Measurements from ENCODE around the gene HTR4. TPM values are rescaled to one million over a fixed set of nuclear protein-coding genes. Genes with fewer than 3 reads are reported as not detected.

Gene HTR4
- total and polyA plus RNA-seq, 7 donors, result 0.60 to 16.1 (median 3.1) TPM

DNA sequence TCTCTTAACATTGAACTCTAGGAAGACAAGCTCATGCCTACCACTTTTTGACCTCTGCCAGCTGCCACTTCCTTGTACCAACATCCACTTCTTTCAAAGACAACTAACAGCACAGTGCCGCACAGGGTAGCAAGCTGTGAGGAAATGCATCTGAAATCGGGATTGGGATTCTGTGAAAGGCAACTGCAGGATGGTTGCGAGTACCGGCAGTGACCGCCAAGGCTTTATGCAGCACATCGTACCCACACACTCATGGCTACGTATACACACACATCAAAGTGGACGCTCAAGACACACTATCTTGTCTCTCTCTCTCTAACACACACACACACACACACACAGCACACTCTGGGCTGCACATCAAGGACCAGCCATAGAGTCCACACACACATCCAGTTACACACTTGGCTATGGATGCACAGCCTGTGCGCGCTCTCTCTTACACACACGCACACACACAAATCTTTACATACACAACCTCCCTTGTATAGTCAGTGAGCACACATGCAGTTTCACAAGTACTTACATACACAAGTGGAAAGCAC lies 964 bp downstream of the HTR4 start:
- DNase-seq, result peak; percentile 54
- WGBS, 2 donors, result 45 to 82% methylated on average over 11 of the region's 11 CpGs
- peak overlapping the region in 3 of 4 donors; percentile 75 to 82 (median 77) for H3K27ac ChIP-seq
- no peak for TF ChIP-seq POLR2AphosphoS5 (IDR thresholded peaks at IDR 0.05)
- TF ChIP-seq, protein P1, sequence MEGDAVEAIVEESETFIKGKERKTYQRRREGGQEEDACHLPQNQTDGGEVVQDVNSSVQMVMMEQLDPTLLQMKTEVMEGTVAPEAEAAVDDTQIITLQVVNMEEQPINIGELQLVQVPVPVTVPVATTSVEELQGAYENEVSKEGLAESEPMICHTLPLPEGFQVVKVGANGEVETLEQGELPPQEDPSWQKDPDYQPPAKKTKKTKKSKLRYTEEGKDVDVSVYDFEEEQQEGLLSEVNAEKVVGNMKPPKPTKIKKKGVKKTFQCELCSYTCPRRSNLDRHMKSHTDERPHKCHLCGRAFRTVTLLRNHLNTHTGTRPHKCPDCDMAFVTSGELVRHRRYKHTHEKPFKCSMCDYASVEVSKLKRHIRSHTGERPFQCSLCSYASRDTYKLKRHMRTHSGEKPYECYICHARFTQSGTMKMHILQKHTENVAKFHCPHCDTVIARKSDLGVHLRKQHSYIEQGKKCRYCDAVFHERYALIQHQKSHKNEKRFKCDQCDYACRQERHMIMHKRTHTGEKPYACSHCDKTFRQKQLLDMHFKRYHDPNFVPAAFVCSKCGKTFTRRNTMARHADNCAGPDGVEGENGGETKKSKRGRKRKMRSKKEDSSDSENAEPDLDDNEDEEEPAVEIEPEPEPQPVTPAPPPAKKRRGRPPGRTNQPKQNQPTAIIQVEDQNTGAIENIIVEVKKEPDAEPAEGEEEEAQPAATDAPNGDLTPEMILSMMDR (IDR thresholded peaks at IDR 0.05), result no peak
- no peak for TF ChIP-seq EP300 (IDR thresholded peaks at IDR 0.05)
- TF ChIP-seq POLR2A (IDR thresholded peaks at IDR 0.05), result no peak
- H3K27me3 ChIP-seq, result peaks cover 0 to 16% (median 0%) of the 10 kb centered on the region in 3 donors
- H3K4me3 ChIP-seq, result peak overlapping the region; percentile 53 to 69 (median 58)
- no peaks in the 10 kb centered on the region for H3K36me3 ChIP-seq
- intact Hi-C loops (cut with DNase I), result loop anchor here (10.0 kb wide), 1 partner anchor 209 kb away; no protein-coding TSS in a partner anchor
- H3K4me1 ChIP-seq, result peaks cover 0 to 15% (median 8%) of the 10 kb centered on the region in 4 donors
- H3K9me3 ChIP-seq, result no peaks in the 10 kb centered on the region

DNA sequence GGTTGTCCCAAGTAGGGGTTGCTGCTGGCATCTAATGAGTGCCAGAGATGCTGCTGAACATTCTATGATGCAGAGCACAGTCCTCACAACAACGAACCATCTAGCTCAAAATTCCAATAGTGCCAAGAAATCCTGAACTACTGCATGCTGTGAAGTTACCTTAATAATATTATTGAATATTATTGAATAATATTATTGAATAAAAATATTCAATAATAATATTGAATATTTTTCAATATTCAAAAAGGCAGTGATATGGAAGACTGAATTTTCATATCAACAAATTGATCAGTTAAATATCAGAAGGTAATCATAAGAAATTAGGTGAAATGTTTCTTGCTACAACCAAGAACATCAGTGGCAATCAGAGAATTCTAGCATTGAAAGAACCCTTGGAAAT lies 2.8 kb downstream of the HTR4 start:
- Histone ChIP-seq H3K36me3 (no peaks in the 10 kb centered on the region), H3K9me3 (no peaks in the 10 kb centered on the region), H3K4me1 (peaks cover 0 to 15% (median 7%) of the 10 kb centered on the region in 4 donors), H3K27me3 (peaks cover 0 to 16% (median 0%) of the 10 kb centered on the region in 3 donors), H3K27ac (peak overlapping the region in 3 of 4 donors; percentile 24 to 36 (median 28)), H3K4me3 (no peak overlapping the region)
- DNase-seq, result no peak
- intact Hi-C loops (cut with DNase I), result loop anchor here (10.0 kb wide), 1 partner anchor 207 kb away; no protein-coding TSS in a partner anchor
- WGBS, 2 donors, result 88% methylated on average over 1 of the region's 1 CpG
- TF ChIP-seq POLR2AphosphoS5 (IDR thresholded peaks at IDR 0.05) (no peak), POLR2A (IDR thresholded peaks at IDR 0.05) (no peak), EP300 (IDR thresholded peaks at IDR 0.05) (no peak)
- TF ChIP-seq, protein P1 (IDR thresholded peaks at IDR 0.05), result no peak

DNA sequence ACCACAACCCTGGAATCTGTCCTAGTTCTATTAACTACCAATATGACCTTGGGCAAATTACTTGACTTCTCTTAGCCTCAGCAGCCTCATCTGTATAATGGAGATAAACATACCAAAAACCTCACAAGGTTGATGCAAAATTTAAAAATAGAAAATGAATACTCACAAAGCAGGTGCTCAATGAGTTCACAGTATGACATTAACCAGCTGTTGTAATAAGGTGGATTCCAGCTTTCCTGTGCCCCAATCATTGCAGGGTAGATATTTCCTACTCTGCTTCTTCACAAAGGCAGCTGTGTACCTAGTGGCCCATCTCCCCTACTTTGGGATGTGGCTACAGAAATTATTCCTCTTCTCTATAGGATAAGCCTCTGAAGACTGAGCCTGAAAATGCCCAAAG lies 8.8 kb downstream of the HTR4 start:
- intact Hi-C loops (cut with DNase I), result no loop called here

DNA sequence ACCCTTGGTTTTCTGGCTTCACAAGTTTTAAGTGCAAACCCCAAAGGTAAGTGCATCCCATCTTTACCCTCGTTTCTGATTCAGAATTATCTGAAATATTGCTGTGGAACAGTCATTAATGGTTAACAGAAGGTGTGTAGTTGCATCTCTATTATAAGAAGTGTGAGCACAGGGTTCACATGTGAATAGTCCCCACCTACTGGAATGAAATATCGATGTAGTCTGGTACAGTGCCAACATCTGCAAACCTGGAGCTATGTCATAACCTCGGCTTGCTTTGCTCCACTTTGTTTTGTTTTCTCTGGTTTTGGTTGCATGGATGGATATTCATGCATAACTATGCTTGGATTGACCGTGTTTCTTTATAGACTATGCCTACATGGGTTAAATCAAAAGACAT lies 12.6 kb downstream of the HTR4 start:
- Histone ChIP-seq H3K36me3 (no peaks in the 10 kb centered on the region), H3K27me3 (no peaks in the 10 kb centered on the region), H3K4me3 (no peak overlapping the region), H3K27ac (no peak overlapping the region), H3K9me3 (no peaks in the 10 kb centered on the region), H3K4me1 (peaks cover 0 to 14% (median 4%) of the 10 kb centered on the region in 4 donors)
- no peak for DNase-seq
- intact Hi-C loops (cut with DNase I), result no loop called here
- 29 to 72% methylated on average over 4 of the region's 4 CpGs for WGBS, 2 donors
- TF ChIP-seq POLR2AphosphoS5 (IDR thresholded peaks at IDR 0.05), result no peak
- TF ChIP-seq POLR2A (IDR thresholded peaks at IDR 0.05), result no peak
- TF ChIP-seq, protein P1 (IDR thresholded peaks at IDR 0.05), result no peak
- no peak for TF ChIP-seq EP300 (IDR thresholded peaks at IDR 0.05)

More for the DNA sequence above, 8.8 kb downstream of the HTR4 start:
- H3K4me1 ChIP-seq, result peaks cover 0 to 14% (median 2%) of the 10 kb centered on the region in 4 donors
- H3K27me3 ChIP-seq, result no peaks in the 10 kb centered on the region
- DNase-seq, result no peak
- H3K27ac ChIP-seq, result peak overlapping the region in 2 of 4 donors; percentile 15 to 19
- H3K9me3 ChIP-seq, result no peaks in the 10 kb centered on the region
- TF ChIP-seq, protein P1 (IDR thresholded peaks at IDR 0.05), result no peak
- TF ChIP-seq POLR2AphosphoS5 (IDR thresholded peaks at IDR 0.05) (peak in 1 of 4 donors; percentile 12), POLR2A (IDR thresholded peaks at IDR 0.05) (no peak), EP300 (IDR thresholded peaks at IDR 0.05) (no peak)
- H3K4me3 ChIP-seq, result no peak overlapping the region
- H3K36me3 ChIP-seq, result no peaks in the 10 kb centered on the region

DNA sequence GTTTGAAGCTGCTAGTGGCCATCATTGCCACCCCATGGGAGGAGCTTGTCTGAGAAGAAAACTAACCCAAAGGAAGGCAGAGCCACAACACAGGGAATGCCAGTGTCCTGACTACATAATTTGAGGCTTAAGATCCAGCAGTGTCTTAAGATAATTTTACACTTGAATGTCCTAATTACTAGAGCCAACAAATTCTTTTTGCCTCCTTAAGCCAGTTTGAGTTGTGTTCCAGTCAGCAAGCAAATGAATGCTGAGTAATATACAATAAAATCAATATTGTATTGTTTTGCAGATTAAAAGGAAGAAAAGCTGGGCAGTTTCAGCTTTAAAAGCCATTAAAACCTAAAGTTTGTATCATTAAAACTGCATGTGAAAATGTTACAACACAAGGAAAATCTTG lies 13.9 kb downstream of the HTR4 start:
- Histone ChIP-seq H3K9me3 (no peaks in the 10 kb centered on the region), H3K27ac (no peak overlapping the region), H3K27me3 (no peaks in the 10 kb centered on the region), H3K4me1 (peaks cover 0 to 17% (median 8%) of the 10 kb centered on the region in 4 donors), H3K4me3 (no peak overlapping the region), H3K36me3 (no peaks in the 10 kb centered on the region)
- TF ChIP-seq, protein P1 (IDR thresholded peaks at IDR 0.05), result no peak
- DNase-seq, result no peak
- intact Hi-C loops (cut with DNase I), result no loop called here

All from sigmoid colon (tissue), 7 donors.